ENCODE results near the gene SIRT7.
A peak's percentile ranks its signal among the peaks of the same experiment; 100 is the strongest.
"Not testable (repeated sequence)": the region's sequence is repeated elsewhere in the genome, so short reads cannot be mapped to it uniquely, and the experiment has no call there.

Gene SIRT7

GRCh38 chr17:81923302-81924260 is 5.6 kb upstream of the SIRT7 start:
- H3K27me3 Mint-ChIP-seq: peaks cover 5% of the 10 kb centered on the region
- H3K4me3 Mint-ChIP-seq: peak overlapping the region; percentile 93
- peak overlapping the region; percentile 76 for H3K27ac Mint-ChIP-seq
- no peaks in the 10 kb centered on the region for H3K9me3 Mint-ChIP-seq
- H3K4me1 Mint-ChIP-seq (ENCODE audit: low read depth): peaks cover 80% of the 10 kb centered on the region
- H3K36me3 Mint-ChIP-seq (ENCODE audit: low read depth): peaks cover 62% of the 10 kb centered on the region
- intact Hi-C loops (cut with micrococcal nuclease): loop anchor here (10.0 kb wide), 1 partner anchor 59 kb away; the partner anchor contains the start of gene P4HB

- H3K27ac Mint-ChIP-seq: peak overlapping the region; percentile 76
- intact Hi-C loops (cut with micrococcal nuclease): loop anchor here (10.0 kb wide), 1 partner anchor 58 kb away; the partner anchor contains the start of gene P4HB
- peak overlapping the region; percentile 93 for H3K4me3 Mint-ChIP-seq
- peaks cover 71% of the 10 kb centered on the region for H3K36me3 Mint-ChIP-seq (ENCODE audit: low read depth)
- H3K27me3 Mint-ChIP-seq: no peaks in the 10 kb centered on the region
- peaks cover 86% of the 10 kb centered on the region for H3K4me1 Mint-ChIP-seq (ENCODE audit: low read depth)
- H3K9me3 Mint-ChIP-seq: no peaks in the 10 kb centered on the region
Measured at GRCh38 chr17:81922566-81923301, 4.8 kb upstream of the SIRT7 start.

GRCh38 chr17:81921996-81922565 is 4.1 kb upstream of the SIRT7 start:
- H3K4me3 Mint-ChIP-seq: peak overlapping the region; percentile 93
- peak overlapping the region; percentile 76 for H3K27ac Mint-ChIP-seq
- intact Hi-C loops (cut with micrococcal nuclease): loop anchor here (10.0 kb wide), 1 partner anchor 57 kb away; the partner anchor contains the start of gene P4HB
- no peaks in the 10 kb centered on the region for H3K27me3 Mint-ChIP-seq
- H3K4me1 Mint-ChIP-seq (ENCODE audit: low read depth): peaks cover 90% of the 10 kb centered on the region
- peaks cover 76% of the 10 kb centered on the region for H3K36me3 Mint-ChIP-seq (ENCODE audit: low read depth)
- no peaks in the 10 kb centered on the region for H3K9me3 Mint-ChIP-seq

GRCh38 chr17:81921537-81921862 is 3.5 kb upstream of the SIRT7 start:
- H3K4me3 Mint-ChIP-seq: no peak overlapping the region
- H3K9me3 Mint-ChIP-seq: no peaks in the 10 kb centered on the region
- H3K27ac Mint-ChIP-seq: peak overlapping the region; percentile 85
- H3K4me1 Mint-ChIP-seq (ENCODE audit: low read depth): peaks cover 95% of the 10 kb centered on the region
- H3K36me3 Mint-ChIP-seq (ENCODE audit: low read depth): peaks cover 79% of the 10 kb centered on the region
- no peaks in the 10 kb centered on the region for H3K27me3 Mint-ChIP-seq
- intact Hi-C loops (cut with micrococcal nuclease): loop anchor here (10.0 kb wide), 1 partner anchor 57 kb away; the partner anchor contains the start of gene P4HB

- Mint-ChIP-seq H3K4me3 (peak overlapping the region; percentile 70), H3K36me3 (ENCODE audit: low read depth) (peaks cover 79% of the 10 kb centered on the region), H3K27me3 (no peaks in the 10 kb centered on the region), H3K9me3 (no peaks in the 10 kb centered on the region), H3K27ac (peak overlapping the region; percentile 85), H3K4me1 (ENCODE audit: low read depth) (peaks cover 95% of the 10 kb centered on the region)
- intact Hi-C loops (cut with micrococcal nuclease): loop anchor here (10.0 kb wide), 1 partner anchor 56 kb away; the partner anchor contains the start of gene P4HB
Measured at GRCh38 chr17:81920612-81921536, 2.9 kb upstream of the SIRT7 start.

- Mint-ChIP-seq H3K27me3 (no peaks in the 10 kb centered on the region), H3K9me3 (no peaks in the 10 kb centered on the region), H3K27ac (peak overlapping the region; percentile 88), H3K36me3 (ENCODE audit: low read depth) (peaks cover 94% of the 10 kb centered on the region), H3K4me1 (ENCODE audit: low read depth) (peaks cover 90% of the 10 kb centered on the region), H3K4me3 (peak overlapping the region; percentile 94)
- intact Hi-C loops (cut with micrococcal nuclease): no loop called here
Measured at GRCh38 chr17:81918832-81919545, 1.0 kb upstream of the SIRT7 start.

GRCh38 chr17:81918333-81918669 is 325 bp upstream of the SIRT7 start:
- Mint-ChIP-seq H3K27ac (peak overlapping the region; percentile 88), H3K4me1 (ENCODE audit: low read depth) (peaks cover 90% of the 10 kb centered on the region), H3K36me3 (ENCODE audit: low read depth) (peaks cover 99% of the 10 kb centered on the region), H3K4me3 (peak overlapping the region; percentile 94)
- H3K9me3 Mint-ChIP-seq; H3K27me3 Mint-ChIP-seq; intact Hi-C loops (cut with micrococcal nuclease): not testable (repeated sequence)

- peak overlapping the region; percentile 94 for H3K4me3 Mint-ChIP-seq
- peak overlapping the region; percentile 88 for H3K27ac Mint-ChIP-seq
- H3K4me1 Mint-ChIP-seq (ENCODE audit: low read depth): peaks cover 91% of the 10 kb centered on the region
- H3K36me3 Mint-ChIP-seq (ENCODE audit: low read depth): peaks cover 99% of the 10 kb centered on the region
- intact Hi-C loops (cut with micrococcal nuclease): no loop called here
- no peaks in the 10 kb centered on the region for H3K9me3 Mint-ChIP-seq
- H3K27me3 Mint-ChIP-seq: no peaks in the 10 kb centered on the region
Measured at GRCh38 chr17:81916234-81917001, 1.6 kb downstream of the SIRT7 start.

GRCh38 chr17:81915331-81915730 is 2.6 kb downstream of the SIRT7 start:
- Mint-ChIP-seq H3K4me1 (ENCODE audit: low read depth) (peaks cover 83% of the 10 kb centered on the region), H3K27me3 (no peaks in the 10 kb centered on the region), H3K36me3 (ENCODE audit: low read depth) (peaks cover 89% of the 10 kb centered on the region), H3K9me3 (no peaks in the 10 kb centered on the region), H3K27ac (no peak overlapping the region), H3K4me3 (no peak overlapping the region)
- intact Hi-C loops (cut with micrococcal nuclease): no loop called here

GRCh38 chr17:81914103-81914850 is 3.7 kb downstream of the SIRT7 start:
- Mint-ChIP-seq H3K27me3 (no peaks in the 10 kb centered on the region), H3K9me3 (no peaks in the 10 kb centered on the region), H3K4me1 (ENCODE audit: low read depth) (peaks cover 83% of the 10 kb centered on the region), H3K36me3 (ENCODE audit: low read depth) (peaks cover 82% of the 10 kb centered on the region), H3K27ac (no peak overlapping the region), H3K4me3 (no peak overlapping the region)
- intact Hi-C loops (cut with micrococcal nuclease): no loop called here

GRCh38 chr17:81913394-81914102 is 4.4 kb downstream of the SIRT7 start:
- Mint-ChIP-seq H3K9me3 (no peaks in the 10 kb centered on the region), H3K27me3 (no peaks in the 10 kb centered on the region), H3K36me3 (ENCODE audit: low read depth) (peaks cover 82% of the 10 kb centered on the region), H3K4me1 (ENCODE audit: low read depth) (peaks cover 80% of the 10 kb centered on the region), H3K27ac (no peak overlapping the region), H3K4me3 (no peak overlapping the region)
- intact Hi-C loops (cut with micrococcal nuclease): no loop called here
